Measurements from ENCODE around the gene SLC22A16.

GRCh38 chr6:110430236-110430635 lies 46.2 kb downstream of the SLC22A16 start:
- no peak for TF ChIP-seq CTCF (IDR thresholded peaks at IDR 0.05)
- TF ChIP-seq POLR2A (IDR thresholded peaks at IDR 0.05) = no peak
- no peak for TF ChIP-seq EP300 (IDR thresholded peaks at IDR 0.05)
